ENCODE results near the gene ZNF669.

Gene ZNF669

GRCh38 chr1:247110627-247111258 lies 6.6 kb upstream of the ZNF669 start:
- peak; percentile 28 for DNase-seq

- no peak for DNase-seq
Observed at GRCh38 chr1:247107694-247108093, 3.5 kb upstream of the ZNF669 start.

- DNase-seq = no peak
Observed at GRCh38 chr1:247105966-247106365, 1.8 kb upstream of the ZNF669 start.

- DNase-seq = no peak
Observed at GRCh38 chr1:247104965-247105364, 809 bp upstream of the ZNF669 start.

GRCh38 chr1:247102381-247102780 lies 1.8 kb downstream of the ZNF669 start:
- peak; percentile 32 for DNase-seq

- DNase-seq = no peak
Observed at GRCh38 chr1:247100676-247101279, 3.4 kb downstream of the ZNF669 start.

- no peak for DNase-seq
Observed at GRCh38 chr1:247096958-247097357, 7.2 kb downstream of the ZNF669 start.

- no peak for DNase-seq
Observed at GRCh38 chr1:247096544-247096943, 7.6 kb downstream of the ZNF669 start.

GRCh38 chr1:247096112-247096511 lies 8.0 kb downstream of the ZNF669 start:
- no peak for DNase-seq

GRCh38 chr1:247090455-247090854 lies 13.7 kb downstream of the ZNF669 start:
- DNase-seq = no peak

- DNase-seq = no peak
Observed at GRCh38 chr1:247089616-247090375, 14.4 kb downstream of the ZNF669 start.

GRCh38 chr1:247088967-247089366 lies 15.2 kb downstream of the ZNF669 start:
- DNase-seq = no peak

GRCh38 chr1:247087256-247087655 lies 16.9 kb downstream of the ZNF669 start:
- DNase-seq = no peak

GRCh38 chr1:247085310-247085709 lies 18.8 kb downstream of the ZNF669 start:
- no peak for DNase-seq

GRCh38 chr1:247084771-247085170 lies 19.4 kb downstream of the ZNF669 start:
- no peak for DNase-seq

- DNase-seq = no peak
Observed at GRCh38 chr1:247079141-247079874, 24.8 kb downstream of the ZNF669 start.

- peak; percentile 95 for DNase-seq
Observed at GRCh38 chr1:247078258-247079140, 25.7 kb downstream of the ZNF669 start, which contains the start of gene ZNF670. Gene ZNF670 (minus strand): TSS chr1:247078811. CDS start chr1:247078596, 215 bp downstream.

- DNase-seq = peak; percentile 3
Observed at GRCh38 chr1:247077876-247078257, 26.3 kb downstream of the ZNF669 start.

GRCh38 chr1:247077213-247077612 lies 26.9 kb downstream of the ZNF669 start:
- DNase-seq = peak; percentile 37

GRCh38 chr1:247070645-247071044 lies 33.5 kb downstream of the ZNF669 start:
- no peak for DNase-seq

GRCh38 chr1:247064304-247064703 lies 39.9 kb downstream of the ZNF669 start:
- DNase-seq = no peak

GRCh38 chr1:247060771-247061170 lies 43.4 kb downstream of the ZNF669 start:
- DNase-seq = no peak
